Activated CD8-positive, alpha-beta T cell treated with anti-CD3 and anti-CD28 coated beads for 36 hours (primary cell): Measurements from ENCODE around the gene FOXP1. TPM values are rescaled to one million over a fixed set of nuclear protein-coding genes. Genes with fewer than 3 reads are reported as not detected.
A peak's percentile ranks its signal among the peaks of the same experiment; 100 is the strongest.
"Not testable (repeated sequence)": the region's sequence is repeated elsewhere in the genome, so short reads cannot be mapped to it uniquely, and the experiment has no call there.

Source experiments
- ATAC-seq: fragments of 200-7000 bp; cut with Tn5 transposase; one replicate; pipeline ENCODE4 v1.10.0; 2021; ENCODE audit warnings: mild to moderate bottlenecking, moderate library complexity
- CTCF ChIA-PET: fragments of 350-600 bp; sonication (Branson Sonifier 250); formaldehyde crosslinking; loops from one replicate; lab custom pipeline; 2021; ENCODE audit warnings: antibody characterized with exemption; lab: Charles Lee
- POLR2A ChIA-PET: fragments of 350-600 bp; sonication (Branson Sonifier 250); formaldehyde crosslinking; loops from one replicate; lab custom pipeline; 2021; ENCODE audit warnings: antibody characterized with exemption; lab: Charles Lee
- DNase-seq: peaks from one replicate; pipeline ENCODE4 v3.0.0-alpha.2; 2020
- H3K27ac Mint-ChIP-seq: one replicate; pipeline ENCODE4 v1.8.0; 2021; ENCODE audit warnings: mild to moderate bottlenecking, mixed read lengths
- H3K27me3 Mint-ChIP-seq: one replicate; pipeline ENCODE4 v1.8.0; 2021; ENCODE audit warnings: mixed read lengths
- H3K36me3 Mint-ChIP-seq: one replicate; pipeline ENCODE4 v1.8.0; 2021; ENCODE audit warnings: low read depth, mixed read lengths
- H3K4me1 Mint-ChIP-seq: one replicate; pipeline ENCODE4 v1.8.0; 2021; ENCODE audit warnings: low read depth, mixed read lengths
- H3K4me3 Mint-ChIP-seq: one replicate; pipeline ENCODE4 v1.8.0; 2021; ENCODE audit warnings: mild to moderate bottlenecking, moderate library complexity, mixed read lengths
- H3K9me3 Mint-ChIP-seq: one replicate; pipeline ENCODE4 v1.8.0; 2021; ENCODE audit warnings: mixed read lengths
- intact Hi-C: fragments of 100-400 bp; cut with micrococcal nuclease; formaldehyde crosslinking; loops from one replicate; pipeline ENCODE4 v1.10.0; 2022
- total RNA-seq, 2 experiments: library from RNA; stranded (reverse); gene quantifications; one replicate each; pipeline ENCODE4 v1.2.3, GENCODE V29; 2021
- TF ChIP-seq, protein P1 (sequence below): fragments of 200-600 bp; IDR thresholded peaks from one replicate; pipeline ENCODE4 v1.8.0; 2022; ENCODE audit warnings: antibody characterized with exemption, mild to moderate bottlenecking

FOXP1 gene
- total RNA-seq, 2 experiments from 2014 or later = 145 to 153 TPM

- H3K9me3 Mint-ChIP-seq = peaks cover 9% of the 10 kb centered on the region
- POLR2A ChIA-PET = interaction anchor here (0.6 kb wide), 1 partner anchor 350 kb away, joined by 4 read pairs; no protein-coding TSS in a partner anchor
These were observed 254.6 kb downstream of the FOXP1 start for GRCh38 chr3:71328926-71329325.

DNA sequence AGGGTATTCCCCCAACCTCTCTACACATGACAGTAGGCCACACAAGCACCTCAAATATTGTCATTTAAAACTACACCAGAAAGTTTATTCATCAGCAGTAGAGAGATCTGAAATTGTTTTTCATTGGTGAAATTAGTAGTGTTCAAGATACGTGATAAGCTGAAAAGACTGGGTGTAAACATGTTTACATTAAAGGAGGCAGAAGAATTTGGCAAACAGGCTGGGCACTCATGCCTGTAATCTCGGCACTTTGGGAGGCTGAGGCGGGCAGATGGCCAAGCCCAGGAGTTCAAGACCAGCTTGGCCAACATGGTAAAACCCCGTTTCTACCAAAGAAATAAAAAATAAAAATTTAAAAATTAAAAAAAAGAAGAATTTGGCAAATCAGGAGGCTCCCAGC is 255.6 kb downstream of the FOXP1 start:
- Mint-ChIP-seq H3K27me3 (no peaks in the 10 kb centered on the region), H3K4me3 (no peak overlapping the region), H3K27ac (peak overlapping the region; percentile 5), H3K36me3 (peaks cover 46% of the 10 kb centered on the region), H3K4me1 (peaks cover 25% of the 10 kb centered on the region), H3K9me3 (peaks cover 9% of the 10 kb centered on the region)
- ATAC-seq = no peak
- TF ChIP-seq, protein P1, sequence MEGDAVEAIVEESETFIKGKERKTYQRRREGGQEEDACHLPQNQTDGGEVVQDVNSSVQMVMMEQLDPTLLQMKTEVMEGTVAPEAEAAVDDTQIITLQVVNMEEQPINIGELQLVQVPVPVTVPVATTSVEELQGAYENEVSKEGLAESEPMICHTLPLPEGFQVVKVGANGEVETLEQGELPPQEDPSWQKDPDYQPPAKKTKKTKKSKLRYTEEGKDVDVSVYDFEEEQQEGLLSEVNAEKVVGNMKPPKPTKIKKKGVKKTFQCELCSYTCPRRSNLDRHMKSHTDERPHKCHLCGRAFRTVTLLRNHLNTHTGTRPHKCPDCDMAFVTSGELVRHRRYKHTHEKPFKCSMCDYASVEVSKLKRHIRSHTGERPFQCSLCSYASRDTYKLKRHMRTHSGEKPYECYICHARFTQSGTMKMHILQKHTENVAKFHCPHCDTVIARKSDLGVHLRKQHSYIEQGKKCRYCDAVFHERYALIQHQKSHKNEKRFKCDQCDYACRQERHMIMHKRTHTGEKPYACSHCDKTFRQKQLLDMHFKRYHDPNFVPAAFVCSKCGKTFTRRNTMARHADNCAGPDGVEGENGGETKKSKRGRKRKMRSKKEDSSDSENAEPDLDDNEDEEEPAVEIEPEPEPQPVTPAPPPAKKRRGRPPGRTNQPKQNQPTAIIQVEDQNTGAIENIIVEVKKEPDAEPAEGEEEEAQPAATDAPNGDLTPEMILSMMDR = no peak
- ChIA-PET POLR2A (no interaction called here), CTCF (interaction anchor here (1.3 to 1.8 kb wide), 2 partner anchors 9 to 89 kb away, joined by 3 to 4 read pairs; no protein-coding TSS in a partner anchor)
- intact Hi-C loops = no loop called here
- no peak for DNase-seq

More at GRCh38 chr3:71328926-71329325, 254.6 kb downstream of the FOXP1 start:
- ATAC-seq (no peak), DNase-seq (no peak)
- TF ChIP-seq, protein P1 = no peak
- H3K36me3 Mint-ChIP-seq = peaks cover 49% of the 10 kb centered on the region
- H3K4me1 Mint-ChIP-seq = peaks cover 26% of the 10 kb centered on the region
- CTCF ChIA-PET = interaction anchor here (1.3 to 1.8 kb wide), 2 partner anchors 8 to 88 kb away, joined by 3 to 4 read pairs; no protein-coding TSS in a partner anchor
- H3K27me3 Mint-ChIP-seq = no peaks in the 10 kb centered on the region
- intact Hi-C loops = no loop called here
- H3K4me3 Mint-ChIP-seq = no peak overlapping the region
- no peak overlapping the region for H3K27ac Mint-ChIP-seq

DNA sequence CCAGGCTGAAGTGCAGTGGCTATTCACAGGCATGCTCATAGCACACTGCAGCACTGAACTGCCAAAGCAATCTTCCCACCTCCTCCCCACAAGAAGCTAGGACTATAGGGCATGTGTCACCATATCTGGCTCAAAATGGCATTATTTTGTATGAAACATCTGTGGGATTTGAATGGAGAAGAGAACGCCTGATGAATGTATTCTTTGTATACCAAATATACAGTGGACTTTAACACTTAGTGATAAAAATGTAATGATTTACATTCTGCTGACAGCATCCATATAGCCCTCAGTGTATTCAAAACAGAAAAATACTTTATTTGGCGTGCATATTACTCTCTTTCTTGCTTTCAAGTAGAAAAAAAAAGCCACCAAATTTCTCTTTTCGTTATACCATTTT is 257.8 kb downstream of the FOXP1 start:
- H3K9me3 Mint-ChIP-seq = peaks cover 6% of the 10 kb centered on the region
- TF ChIP-seq, protein P1 = no peak
- no peak for DNase-seq
- H3K4me1 Mint-ChIP-seq = peaks cover 22% of the 10 kb centered on the region
- peaks cover 34% of the 10 kb centered on the region for H3K36me3 Mint-ChIP-seq
- ChIA-PET POLR2A (interaction anchor here (0.9 kb wide), 1 partner anchor 11 kb away, joined by 3 read pairs; no protein-coding TSS in a partner anchor), CTCF (interaction anchor here (1.2 kb wide), 1 partner anchor 14 kb away, joined by 3 read pairs; no protein-coding TSS in a partner anchor)
- no peak overlapping the region for H3K4me3 Mint-ChIP-seq
- no peak for ATAC-seq
- intact Hi-C loops = no loop called here
- no peak overlapping the region for H3K27ac Mint-ChIP-seq
- no peaks in the 10 kb centered on the region for H3K27me3 Mint-ChIP-seq

GRCh38 chr3:71324224-71324623 is 259.3 kb downstream of the FOXP1 start:
- H3K9me3 Mint-ChIP-seq, H3K27me3 Mint-ChIP-seq, intact Hi-C loops, POLR2A ChIA-PET, CTCF ChIA-PET, ATAC-seq, H3K4me3 Mint-ChIP-seq, H3K27ac Mint-ChIP-seq, DNase-seq: not testable (repeated sequence)
- Mint-ChIP-seq H3K36me3 (peaks cover 24% of the 10 kb centered on the region), H3K4me1 (peaks cover 17% of the 10 kb centered on the region)

GRCh38 chr3:71323558-71323957 is 260.0 kb downstream of the FOXP1 start:
- intact Hi-C loops = no loop called here
- Mint-ChIP-seq H3K4me1 (peaks cover 22% of the 10 kb centered on the region), H3K36me3 (peaks cover 21% of the 10 kb centered on the region), H3K9me3 (peaks cover 2% of the 10 kb centered on the region), H3K27me3 (no peaks in the 10 kb centered on the region), H3K4me3 (no peak overlapping the region), H3K27ac (no peak overlapping the region)
- POLR2A ChIA-PET = no interaction called here
- TF ChIP-seq, protein P1 = no peak
- CTCF ChIA-PET = no interaction called here
- DNase-seq (no peak), ATAC-seq (no peak)
